Neural progenitor cell (in vitro differentiated cells): ENCODE data around the gene ROBO2.

Experiments
- EZH2phosphoT487 ChIP-seq: fragments of 200-600 bp; sonication (generic); IDR thresholded peaks from 2 replicates; pipeline ENCODE4 v1.6.1; 2017; ENCODE audit warnings: antibody characterized with exemption
- TF ChIP-seq, protein P1 (sequence below): fragments of 200-600 bp; sonication (generic); IDR thresholded peaks from 2 replicates; pipeline ENCODE4 v1.5.1; 2017; ENCODE audit warnings: antibody characterized with exemption, mild to moderate bottlenecking

DNA sequence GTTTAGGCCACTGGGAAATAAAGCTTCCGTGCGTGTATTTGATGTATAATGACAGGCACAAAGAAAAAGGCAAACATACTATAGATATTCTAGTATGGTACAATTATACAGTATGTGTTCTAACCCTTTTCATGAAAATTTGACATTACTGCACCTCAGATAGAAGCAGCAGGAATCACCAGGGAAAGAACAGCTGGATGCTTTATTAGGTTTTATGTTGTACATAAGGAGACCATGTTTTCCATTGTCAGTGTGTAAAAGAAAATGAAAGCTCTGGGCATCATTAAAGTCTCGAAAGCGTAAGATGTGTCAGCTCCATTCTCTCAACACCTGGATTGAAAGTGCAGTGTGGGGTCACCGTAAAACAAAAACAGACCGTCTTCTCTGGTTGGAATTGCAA, 302.1 kb downstream of the ROBO2 start:
- TF ChIP-seq, protein P1, sequence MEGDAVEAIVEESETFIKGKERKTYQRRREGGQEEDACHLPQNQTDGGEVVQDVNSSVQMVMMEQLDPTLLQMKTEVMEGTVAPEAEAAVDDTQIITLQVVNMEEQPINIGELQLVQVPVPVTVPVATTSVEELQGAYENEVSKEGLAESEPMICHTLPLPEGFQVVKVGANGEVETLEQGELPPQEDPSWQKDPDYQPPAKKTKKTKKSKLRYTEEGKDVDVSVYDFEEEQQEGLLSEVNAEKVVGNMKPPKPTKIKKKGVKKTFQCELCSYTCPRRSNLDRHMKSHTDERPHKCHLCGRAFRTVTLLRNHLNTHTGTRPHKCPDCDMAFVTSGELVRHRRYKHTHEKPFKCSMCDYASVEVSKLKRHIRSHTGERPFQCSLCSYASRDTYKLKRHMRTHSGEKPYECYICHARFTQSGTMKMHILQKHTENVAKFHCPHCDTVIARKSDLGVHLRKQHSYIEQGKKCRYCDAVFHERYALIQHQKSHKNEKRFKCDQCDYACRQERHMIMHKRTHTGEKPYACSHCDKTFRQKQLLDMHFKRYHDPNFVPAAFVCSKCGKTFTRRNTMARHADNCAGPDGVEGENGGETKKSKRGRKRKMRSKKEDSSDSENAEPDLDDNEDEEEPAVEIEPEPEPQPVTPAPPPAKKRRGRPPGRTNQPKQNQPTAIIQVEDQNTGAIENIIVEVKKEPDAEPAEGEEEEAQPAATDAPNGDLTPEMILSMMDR: no peak
- TF ChIP-seq EZH2phosphoT487: no peak
